ENCODE data around the gene LDB1. TPM values are rescaled to one million over a fixed set of nuclear protein-coding genes. Genes with fewer than 3 reads are reported as not detected.

LDB1 gene
- total and polyA plus RNA-seq, 10 of the 15 experiments (the other 5 are each of a cell fraction or from before 2014, with no cell fraction given): 1.7 to 71.5 (median 36.9) TPM

GRCh38 chr10:102086196-102086595 is 34.0 kb downstream of the LDB1 start:
- POLR2A ChIA-PET: interaction anchor here (0.7 kb wide), 1 partner anchor 337 kb away, joined by 3 read pairs; no protein-coding TSS in a partner anchor
- Histone ChIP-seq H3K4me1 (ENCODE audit: control insufficient read depth, insufficient read depth, low read length) (no peaks in the 10 kb centered on the region), H3K27me3 (replicated peaks in 1 of 2; ENCODE audit: control insufficient read depth in 2 of 2, insufficient read depth in 2 of 2, low read length in 1 of 2) (no peaks in the 10 kb centered on the region), H3K27ac (ENCODE audit: control insufficient read depth, insufficient read depth) (no peak overlapping the region), H3K9ac (ENCODE audit: control insufficient read depth, insufficient read depth, low read length) (no peak overlapping the region), H2AFZ (ENCODE audit: control insufficient read depth, low read depth, low read length) (no peak overlapping the region), H3K9me3 (replicated peaks; ENCODE audit: control insufficient read depth, insufficient read depth, low read length) (no peaks in the 10 kb centered on the region), H3K79me2 (ENCODE audit: control insufficient read depth, insufficient read depth, low read length) (no peaks in the 10 kb centered on the region), H4K20me1 (ENCODE audit: control insufficient read depth, insufficient read depth) (no peaks in the 10 kb centered on the region), H3K36me3 (ENCODE audit: control insufficient read depth in 2 of 2, insufficient read depth in 2 of 2, low read length in 1 of 2) (no peaks in the 10 kb centered on the region), H3K4me2 (ENCODE audit: control insufficient read depth, insufficient read depth) (no peak overlapping the region), H3K4me3 (no peak overlapping the region)
- ATAC-seq: no peak
- CTCF ChIA-PET: no interaction called here
- in situ Hi-C loops (cut with MboI): loop anchor here (25.0 kb wide), 1 partner anchor 874 kb away; no protein-coding TSS in a partner anchor
- RAD21 ChIA-PET (ENCODE audit: unreplicated experiment): no interaction called here
- DNase-seq (ENCODE audit: low read depth, low spot score): no peak
- TF ChIP-seq SREBF2 (IDR thresholded peaks at IDR 0.05; ENCODE audit: low read length) (no peak), ESRRA (IDR thresholded peaks at IDR 0.05; ENCODE audit: low read length) (no peak), SP1 (IDR thresholded peaks at IDR 0.05; ENCODE audit: low read depth, low read length) (no peak), ZNF274 (IDR thresholded peaks at IDR 0.05; ENCODE audit: insufficient read depth, insufficient read length) (no peak), ZNF217 (IDR thresholded peaks at IDR 0.05) (no peak), ASH2L (IDR thresholded peaks at IDR 0.05; ENCODE audit: borderline replicate concordance, low read depth) (no peak), HCFC1 (IDR thresholded peaks at IDR 0.05; ENCODE audit: low read length) (no peak), KLF5 (IDR thresholded peaks at IDR 0.05; ENCODE audit: partially characterized antibody) (no peak), NFYB (IDR thresholded peaks at IDR 0.05; ENCODE audit: insufficient read depth, low read depth, low read length) (no peak), JUNB (IDR thresholded peaks at IDR 0.05) (no peak), E2F4 (IDR thresholded peaks at IDR 0.05; ENCODE audit: low read depth, low read length) (no peak), RB1 (IDR thresholded peaks at IDR 0.05; ENCODE audit: borderline replicate concordance) (no peak), POLR2AphosphoS5 (IDR thresholded peaks at IDR 0.05; ENCODE audit: low read length) (no peak)
- TF ChIP-seq, protein P1, sequence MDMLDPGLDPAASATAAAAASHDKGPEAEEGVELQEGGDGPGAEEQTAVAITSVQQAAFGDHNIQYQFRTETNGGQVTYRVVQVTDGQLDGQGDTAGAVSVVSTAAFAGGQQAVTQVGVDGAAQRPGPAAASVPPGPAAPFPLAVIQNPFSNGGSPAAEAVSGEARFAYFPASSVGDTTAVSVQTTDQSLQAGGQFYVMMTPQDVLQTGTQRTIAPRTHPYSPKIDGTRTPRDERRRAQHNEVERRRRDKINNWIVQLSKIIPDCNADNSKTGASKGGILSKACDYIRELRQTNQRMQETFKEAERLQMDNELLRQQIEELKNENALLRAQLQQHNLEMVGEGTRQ (IDR thresholded peaks at IDR 0.05; ENCODE audit: borderline replicate concordance, low read depth, low read length): no peak
- SMC1A ChIA-PET (ENCODE audit: uncharacterized antibody, unreplicated experiment): no interaction called here
- no peak for FAIRE-seq
- no TSS peak for BruUV-seq (replicated peaks)
- WGBS (ENCODE audit: insufficient coverage, insufficient replicate concordance, low lambda C conversion rate, missing lambda C conversion rate): 95% methylated on average over 8 of the region's 8 CpGs
- intact Hi-C loops (cut with micrococcal nuclease; ENCODE audit: unreplicated experiment): no loop called here

Measured in GM12878 (cell line).